ENCODE results near the gene IFI27L2.

The IFI27L2 gene

GRCh38 chr14:94143239-94143638 is 13.8 kb upstream of the IFI27L2 start:
- no peak overlapping the region for H3K27ac ChIP-seq
- DNase-seq (ENCODE audit: low spot score) = no peak
- TF ChIP-seq CTCF (conservative IDR thresholded peaks at IDR 0.05; ENCODE audit: low read depth) = no peak
- POLR2A ChIA-PET (ENCODE audit: low non-redundant PET) = no interaction called here
- CTCF ChIA-PET = interaction anchor here (0.7 kb wide), 1 partner anchor 80 kb away, joined by 4 read pairs; no protein-coding TSS in a partner anchor

GRCh38 chr14:94142836-94143235 is 13.4 kb upstream of the IFI27L2 start:
- ChIA-PET CTCF (interaction anchor here (0.9 kb wide), 1 partner anchor 11 kb away, joined by 4 read pairs; no protein-coding TSS in a partner anchor), POLR2A (ENCODE audit: low non-redundant PET) (no interaction called here)
- DNase-seq (ENCODE audit: low spot score) = no peak
- no peak for TF ChIP-seq CTCF (conservative IDR thresholded peaks at IDR 0.05; ENCODE audit: low read depth)
- no peak overlapping the region for H3K27ac ChIP-seq

- TF ChIP-seq CTCF (conservative IDR thresholded peaks at IDR 0.05; ENCODE audit: low read depth) = no peak
- DNase-seq (ENCODE audit: low spot score) = no peak
- no peak overlapping the region for H3K27ac ChIP-seq
- ChIA-PET CTCF (interaction anchor here (0.6 to 1.6 kb wide), 3 partner anchors 10 to 67 kb away, joined by 3 to 7 read pairs (median 4); no protein-coding TSS in a partner anchor), POLR2A (ENCODE audit: low non-redundant PET) (no interaction called here)
Observed at GRCh38 chr14:94142247-94142646, 12.8 kb upstream of the IFI27L2 start.

GRCh38 chr14:94139421-94139820 is 10.0 kb upstream of the IFI27L2 start:
- no peak for TF ChIP-seq CTCF (conservative IDR thresholded peaks at IDR 0.05; ENCODE audit: low read depth)
- ChIA-PET CTCF (interaction anchor here (0.7 kb wide), 1 partner anchor 9 kb away, joined by 5 read pairs; no protein-coding TSS in a partner anchor), POLR2A (ENCODE audit: low non-redundant PET) (no interaction called here)
- no peak overlapping the region for H3K27ac ChIP-seq
- no peak for DNase-seq (ENCODE audit: low spot score)

- no peak overlapping the region for H3K27ac ChIP-seq
- no peak for TF ChIP-seq CTCF (conservative IDR thresholded peaks at IDR 0.05; ENCODE audit: low read depth)
- POLR2A ChIA-PET (ENCODE audit: low non-redundant PET) = no interaction called here
- CTCF ChIA-PET = interaction anchor here (0.6 to 0.7 kb wide), 3 partner anchors 9 to 161 kb away, joined by 3 to 5 read pairs (median 4); no protein-coding TSS in a partner anchor
- no peak for DNase-seq (ENCODE audit: low spot score)
Observed at GRCh38 chr14:94139006-94139405, 9.6 kb upstream of the IFI27L2 start.

GRCh38 chr14:94138251-94138650 is 8.8 kb upstream of the IFI27L2 start:
- TF ChIP-seq CTCF (conservative IDR thresholded peaks at IDR 0.05; ENCODE audit: low read depth) = no peak
- ChIA-PET CTCF (interaction anchor here (0.6 to 0.7 kb wide), 4 partner anchors 11 to 162 kb away, joined by 3 to 5 read pairs (median 4); no protein-coding TSS in a partner anchor), POLR2A (ENCODE audit: low non-redundant PET) (interaction anchor here (0.5 kb wide), 1 partner anchor 144 kb away, joined by 3 read pairs; no protein-coding TSS in a partner anchor)
- no peak overlapping the region for H3K27ac ChIP-seq
- no peak for DNase-seq (ENCODE audit: low spot score)
